HG03520 (cell line): ENCODE measurements around the gene CDYL2.

Experiments
- ATAC-seq: cut with Tn5 transposase; IDR thresholded peaks from one replicate; pipeline ENCODE4 v1.9.1; 2021; ENCODE audit warnings: mild to moderate bottlenecking, moderate library complexity; ENCODE audit not compliant: unreplicated experiment

The CDYL2 gene

DNA sequence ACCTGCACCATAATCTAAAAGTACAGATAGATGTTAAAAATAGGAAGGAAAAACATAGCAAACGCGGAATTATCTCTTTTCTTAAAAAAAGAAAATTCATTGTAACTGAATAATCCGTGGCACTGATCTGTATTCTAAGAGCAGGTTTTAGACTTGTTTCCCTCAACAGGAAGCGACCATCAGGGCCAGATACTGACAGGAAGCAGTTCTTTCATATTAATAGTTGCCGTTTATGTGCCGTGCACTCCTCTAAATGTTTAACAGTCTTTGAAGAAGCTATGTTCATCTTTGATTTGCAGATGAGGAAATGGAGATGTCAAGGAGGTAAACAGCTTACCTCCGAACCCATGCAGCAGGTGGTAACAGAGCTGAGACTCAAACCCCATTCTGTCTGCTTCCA is 240.0 kb downstream of the CDYL2 start:
- no peak for ATAC-seq

DNA sequence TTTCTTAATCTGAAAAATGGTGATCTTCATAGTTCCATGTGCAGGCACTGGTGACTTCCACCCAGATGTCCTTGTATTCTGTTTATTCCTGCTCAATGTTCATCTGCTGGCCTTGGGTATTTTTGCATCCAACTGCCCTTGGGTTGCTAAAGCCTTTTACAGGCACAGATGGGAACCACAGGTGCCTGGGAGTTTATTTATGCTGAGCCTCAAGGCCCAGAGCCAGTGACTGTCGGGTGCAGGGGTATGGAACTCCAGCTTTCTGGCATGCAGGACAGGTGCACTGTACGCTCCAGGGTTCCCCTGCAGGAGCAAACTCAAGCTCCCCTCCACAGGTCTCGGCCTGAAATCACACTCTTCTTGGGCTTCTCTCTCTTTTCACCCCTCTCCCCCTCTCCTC is 241.3 kb downstream of the CDYL2 start:
- ATAC-seq, result no peak

DNA sequence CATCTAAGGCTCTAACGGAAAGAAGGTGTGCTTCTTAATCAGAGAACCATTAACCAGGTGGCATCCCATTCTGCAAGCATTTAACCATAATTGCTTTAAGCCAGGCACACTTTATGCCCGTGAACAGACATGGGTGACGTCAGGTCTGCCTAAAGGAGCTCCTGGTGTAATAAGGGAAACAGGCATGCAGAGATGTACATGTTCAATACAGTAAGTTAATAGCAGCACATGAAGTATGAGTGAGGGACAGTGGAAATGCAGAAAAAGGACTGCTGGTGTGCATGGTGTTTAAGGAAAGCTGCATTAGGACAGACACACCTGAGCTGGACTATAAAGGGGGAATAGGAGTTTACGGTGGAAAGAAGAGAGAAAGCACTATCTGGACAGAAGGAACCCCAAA is 245.0 kb downstream of the CDYL2 start:
- ATAC-seq, result no peak

DNA sequence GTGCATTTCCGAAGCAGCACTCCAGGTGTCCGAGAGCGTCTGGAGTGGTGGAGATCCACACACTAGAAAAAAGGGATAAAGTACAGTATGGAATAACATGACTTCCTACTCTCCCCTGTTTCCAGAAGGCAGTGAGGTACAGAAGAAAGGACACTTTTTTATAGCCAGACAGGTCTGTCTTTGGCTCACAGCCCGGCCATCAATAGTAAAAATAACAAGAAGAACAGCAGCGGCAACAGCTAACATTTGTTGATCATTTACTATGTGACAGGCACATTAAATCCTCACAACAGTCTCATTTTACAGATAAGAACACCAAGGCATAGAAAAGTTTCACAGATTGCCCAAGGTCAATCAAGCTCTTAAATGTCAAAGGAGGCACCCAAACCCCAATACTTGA is 247.4 kb downstream of the CDYL2 start:
- ATAC-seq, result no peak

DNA sequence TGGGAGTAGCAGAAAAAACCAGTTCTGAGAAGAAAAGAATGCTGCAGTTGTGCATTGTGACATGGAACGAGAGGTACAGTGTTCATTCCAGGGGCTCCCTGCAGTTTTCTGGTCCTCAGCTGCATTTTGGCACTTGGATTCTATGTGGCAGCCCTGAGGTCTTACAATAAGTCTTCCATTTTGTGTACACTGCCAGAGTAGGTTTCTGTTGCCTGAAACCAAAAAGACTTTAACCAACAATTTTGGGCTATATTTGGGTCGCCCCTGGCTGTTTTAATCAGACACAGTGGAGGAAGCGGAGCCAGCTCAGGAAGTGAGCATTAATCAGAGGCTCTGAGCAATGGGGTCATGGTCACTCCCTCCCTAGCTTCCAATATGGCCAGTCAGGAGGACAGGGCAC is 247.9 kb downstream of the CDYL2 start:
- no peak for ATAC-seq

DNA sequence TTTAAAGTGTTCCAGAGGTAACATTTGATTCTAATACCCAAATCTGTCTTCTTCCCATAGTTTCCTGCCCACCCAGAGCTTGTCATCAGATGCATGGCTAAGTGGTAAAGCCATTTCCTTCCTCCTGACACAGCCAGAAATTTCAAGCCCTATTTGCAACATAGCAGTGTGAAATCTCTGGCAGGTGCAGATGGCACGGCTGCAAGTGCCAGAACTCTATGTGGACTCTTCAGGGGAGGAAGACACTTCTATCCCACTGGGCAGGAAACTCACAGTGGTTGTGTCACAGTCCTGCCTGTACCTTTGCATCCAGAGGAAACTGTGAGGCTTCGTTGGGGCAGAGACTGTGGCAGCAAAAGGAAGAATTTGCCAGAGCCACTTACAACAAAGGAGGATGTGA is 250.4 kb downstream of the CDYL2 start:
- no peak for ATAC-seq

DNA sequence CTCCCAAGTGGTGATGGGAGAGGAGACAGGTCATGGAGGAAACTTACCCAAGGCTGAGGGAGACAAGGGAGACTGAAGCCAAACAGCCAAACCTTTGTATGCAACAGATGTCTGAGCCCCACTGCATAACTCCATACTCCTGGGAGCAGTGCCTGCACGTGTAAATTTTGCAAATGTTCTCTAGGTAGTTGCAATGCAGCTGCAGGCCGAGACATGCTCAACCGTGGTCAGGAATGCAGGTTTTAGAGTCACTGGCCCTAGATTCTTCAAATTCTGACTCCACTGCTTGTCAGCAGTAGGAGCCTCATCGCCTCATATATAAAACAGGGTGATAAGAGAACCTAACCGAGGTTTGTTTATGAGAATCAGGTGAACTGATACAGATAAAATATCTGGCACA is 252.1 kb downstream of the CDYL2 start:
- ATAC-seq, result no peak
